GM12874 (cell line): ENCODE measurements around the gene MEP1A.

Source experiments
- CTCF ChIP-seq: IDR thresholded peaks from 2 replicates; pipeline ENCODE4 v1.5.1; 2011; ENCODE audit warnings: low read depth, mild to moderate bottlenecking, control low read depth, low read length, moderate library complexity; ENCODE audit not compliant: insufficient read depth

The MEP1A gene

GRCh38 chr6:46888578-46888977 lies 95.4 kb downstream of the MEP1A start:
- no peak for TF ChIP-seq CTCF
